Right ventricle myocardium superior (tissue), 1 donor: Measurements from ENCODE around the gene TRIM16. TPM values are rescaled to one million over a fixed set of nuclear protein-coding genes. Genes with fewer than 3 reads are reported as not detected.
"Not testable (repeated sequence)": the region's sequence is repeated elsewhere in the genome, so short reads cannot be mapped to it uniquely, and the experiment has no call there.

ENCODE experiments used
- ATAC-seq: fragments of 200-7000 bp; cut with Tn5 transposase; one replicate; pipeline ENCODE4 v1.9.1; 2020; ENCODE audit warnings: mild to moderate bottlenecking; ENCODE audit not compliant: poor library complexity
- DNase-seq: peaks from one replicate; pipeline ENCODE4 v3.0.0-alpha.2; 2020
- intact Hi-C: fragments of 100-400 bp; cut with DNase I; formaldehyde crosslinking; loops from one replicate; pipeline ENCODE4 v1.11.2; 2022
- total RNA-seq: library from RNA; stranded (reverse); fragmentation: NEBNext Ultra II Directional; extraction: Animal tissue kit (Norgen Biotek cat#: 25700); gene quantifications from one replicate; pipeline ENCODE4 v1.2.1, GENCODE V29; 2021
- donor health status: DM: no; HTN: yes; CAD: no; lungs with severe emphysema.

TRIM16 gene
- total RNA-seq, 1 donor from 2014 or later = 35.1 TPM

GRCh38 chr17:15629991-15630390 is 54.1 kb downstream of the TRIM16 start:
- DNase-seq, intact Hi-C loops, ATAC-seq: not testable (repeated sequence)

DNA sequence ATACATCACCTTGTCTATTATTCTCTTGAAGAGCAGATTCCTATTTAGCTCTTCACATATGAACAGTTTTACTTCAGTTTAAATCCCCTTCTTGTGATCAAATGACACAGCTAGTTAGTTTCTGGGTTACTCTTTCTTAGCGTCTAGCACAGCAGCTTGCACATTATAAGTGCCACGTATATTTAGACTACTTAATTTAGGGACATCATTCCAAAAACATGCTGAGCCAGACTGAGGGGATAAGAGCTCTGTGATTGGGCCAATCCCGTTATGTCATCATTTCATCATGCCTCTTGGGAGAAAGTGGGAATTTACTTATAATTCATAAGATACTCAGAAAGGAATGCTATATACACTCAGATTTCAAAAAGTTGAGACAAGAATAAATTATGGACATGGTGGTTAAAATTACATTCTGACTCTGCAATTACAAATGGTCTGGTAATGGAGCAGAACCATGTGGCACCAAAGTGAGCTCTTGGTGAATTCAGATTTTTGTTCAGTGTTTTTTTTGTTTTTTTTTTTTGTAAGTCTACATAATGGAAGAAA is 60.4 kb downstream of the TRIM16 start:
- ATAC-seq, DNase-seq, intact Hi-C loops: not testable (repeated sequence)

GRCh38 chr17:15623255-15623654 is 60.9 kb downstream of the TRIM16 start:
- ATAC-seq, intact Hi-C loops, DNase-seq: not testable (repeated sequence)

DNA sequence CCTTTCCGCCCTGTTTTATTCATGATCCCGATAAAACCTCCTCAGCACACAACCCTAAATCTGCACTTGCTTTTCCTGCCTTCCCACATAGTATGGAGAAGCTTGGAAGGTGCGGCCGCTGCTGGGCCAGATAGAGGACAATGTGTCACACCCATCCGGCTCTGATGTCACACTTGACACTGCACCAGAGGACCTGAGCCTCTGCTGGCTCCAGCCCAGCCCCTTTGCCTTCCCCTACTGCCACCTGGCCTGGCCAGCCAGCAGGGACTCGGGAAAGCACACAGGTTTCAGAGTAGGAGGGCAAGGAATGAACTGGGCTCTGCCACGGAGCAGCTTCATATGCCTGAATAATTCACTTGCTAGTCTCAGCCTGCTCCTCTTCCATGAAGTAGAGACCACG is 62.0 kb downstream of the TRIM16 start:
- DNase-seq, intact Hi-C loops, ATAC-seq: not testable (repeated sequence)

GRCh38 chr17:15619331-15620058 is 64.6 kb downstream of the TRIM16 start, which contains the start of gene FBXW10B:
Gene FBXW10B (minus strand): TSS chr17:15619704. CDS start chr17:15619512, 192 bp downstream.
- DNase-seq, intact Hi-C loops: not testable (repeated sequence)
- peak; percentile 84 for ATAC-seq

DNA sequence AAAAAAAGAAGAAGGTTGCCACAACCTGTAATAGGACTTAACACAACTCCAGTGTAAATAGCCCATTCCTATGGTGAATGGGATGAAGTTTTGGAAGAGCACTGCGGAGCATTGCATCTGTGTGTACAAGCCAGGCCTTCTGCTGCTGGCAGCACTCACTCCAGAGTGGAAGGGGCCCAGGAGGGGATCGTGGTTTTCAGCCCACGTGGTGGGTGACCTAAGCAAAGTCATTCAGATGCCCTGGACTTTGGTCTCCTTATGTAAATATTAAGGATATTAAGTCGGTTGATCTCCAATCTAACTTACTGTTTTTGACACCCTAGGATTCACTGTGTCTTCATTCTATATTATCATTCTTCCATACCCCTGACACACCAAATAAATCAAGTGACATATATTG is 67.3 kb downstream of the TRIM16 start:
- intact Hi-C loops, DNase-seq, ATAC-seq: not testable (repeated sequence)

DNA sequence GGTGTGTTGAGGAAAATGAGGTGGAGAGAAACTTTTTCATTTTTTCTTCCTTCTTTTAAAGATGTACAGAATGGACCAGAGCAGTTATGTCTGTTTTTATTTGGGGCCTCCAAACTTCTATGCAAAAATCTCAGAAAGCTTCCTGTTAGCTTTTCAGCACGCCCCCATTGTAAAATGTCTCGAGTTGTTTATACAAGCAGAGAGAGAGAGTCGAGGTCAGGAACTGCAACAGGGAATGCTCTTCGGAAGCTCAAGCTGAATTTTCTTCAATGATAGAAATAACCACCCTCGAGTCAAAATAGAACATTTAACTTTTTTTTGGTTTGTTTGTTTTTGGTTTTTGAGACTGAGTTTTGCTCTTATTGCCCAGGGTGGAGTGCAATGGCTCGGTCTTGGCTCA is 68.3 kb downstream of the TRIM16 start:
- DNase-seq, intact Hi-C loops: not testable (repeated sequence)

DNA sequence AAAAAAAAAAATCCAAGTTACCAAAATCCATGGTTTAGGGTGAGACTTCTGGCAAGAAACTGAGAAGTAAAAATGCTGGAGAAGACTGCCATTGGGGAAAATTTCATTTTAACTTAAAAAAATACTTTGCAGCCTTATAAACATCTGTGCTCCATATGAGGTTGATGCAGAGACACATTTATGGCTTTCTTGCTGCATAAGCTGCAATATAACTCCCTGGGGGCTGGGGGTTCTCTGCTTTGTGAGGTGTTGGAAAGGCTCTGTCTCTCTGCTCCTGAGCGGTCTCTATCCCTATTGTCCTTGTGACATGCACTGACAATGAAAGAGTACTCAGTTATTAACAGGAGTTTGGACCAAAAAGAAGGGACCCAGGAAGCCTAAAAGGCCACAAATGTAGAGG is 71.0 kb downstream of the TRIM16 start:
- intact Hi-C loops, ATAC-seq: not testable (repeated sequence)

More for the DNA sequence above, 68.3 kb downstream of the TRIM16 start:
- ATAC-seq = not testable (repeated sequence)

GRCh38 chr17:15592960-15593359 is 91.2 kb downstream of the TRIM16 start:
- DNase-seq, intact Hi-C loops, ATAC-seq: not testable (repeated sequence)

More for the DNA sequence above, 71.0 kb downstream of the TRIM16 start:
- not testable (repeated sequence) for DNase-seq

GRCh38 chr17:15591986-15592385 is 92.1 kb downstream of the TRIM16 start:
- DNase-seq, ATAC-seq, intact Hi-C loops: not testable (repeated sequence)

DNA sequence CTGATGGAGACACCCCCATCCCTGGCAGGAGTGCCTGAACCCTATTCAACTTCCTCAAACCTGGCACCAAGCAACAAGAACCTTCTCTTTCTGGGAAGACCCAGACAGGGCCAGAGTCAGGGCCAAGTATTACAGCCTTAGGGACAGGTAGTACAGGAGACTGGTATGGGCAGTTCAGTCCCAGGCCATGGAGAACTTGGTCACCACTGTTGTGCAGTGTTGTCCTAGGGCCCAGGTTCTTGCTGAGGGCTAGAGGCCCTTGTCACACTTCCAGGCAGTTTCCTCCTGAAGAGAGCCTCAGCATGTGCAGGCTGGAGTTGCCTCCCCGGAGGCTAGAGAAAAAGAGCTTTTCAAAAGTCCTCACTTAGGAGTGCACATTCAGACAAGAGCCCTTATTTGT is 93.3 kb downstream of the TRIM16 start:
- ATAC-seq, intact Hi-C loops, DNase-seq: not testable (repeated sequence)

DNA sequence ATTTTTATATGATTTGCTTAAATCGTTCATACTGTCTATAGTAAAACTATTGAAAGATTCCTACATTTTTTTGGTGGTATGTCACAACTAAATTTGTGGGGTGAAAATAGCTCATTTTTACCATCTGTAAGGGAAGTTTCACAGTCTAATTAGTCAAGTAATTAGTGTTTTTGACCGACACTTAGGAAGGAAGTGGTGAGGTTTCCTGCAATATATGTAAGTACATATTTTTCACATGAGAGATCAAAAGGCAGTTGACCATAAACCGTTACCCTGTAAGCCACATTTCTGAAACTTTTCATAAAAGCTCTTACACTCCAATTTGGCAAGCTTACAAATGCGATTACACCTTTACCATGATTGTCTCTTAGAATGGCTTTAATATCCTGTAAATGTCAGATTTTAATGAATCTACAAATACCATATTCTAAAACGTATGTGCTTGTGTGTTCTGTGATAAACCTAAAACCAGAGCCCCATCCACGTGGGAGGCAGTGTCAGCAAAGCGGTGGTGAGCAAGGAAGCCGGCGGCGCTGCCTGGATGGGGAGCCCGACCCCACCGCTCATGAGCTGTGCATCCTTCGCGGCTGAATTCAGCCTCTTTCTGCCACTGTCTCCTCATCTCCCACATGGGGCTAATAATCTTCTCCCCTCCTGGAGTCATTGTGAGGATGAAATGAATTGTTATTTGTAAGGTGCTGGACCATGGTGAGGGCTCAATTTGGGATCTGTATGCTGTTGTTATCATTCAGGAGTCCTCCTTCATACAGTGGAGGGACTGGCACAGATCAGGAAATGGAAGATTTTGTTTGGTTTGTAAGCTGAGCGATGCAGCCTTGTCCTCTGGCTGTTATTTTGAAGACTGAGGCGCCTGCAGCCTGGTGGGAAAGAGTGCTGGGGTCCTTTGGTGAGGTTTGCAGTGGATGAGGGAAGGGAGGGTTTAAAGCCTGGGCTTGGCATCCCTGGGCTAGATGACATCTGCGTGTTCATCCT is 94.3 kb downstream of the TRIM16 start:
- ATAC-seq, intact Hi-C loops, DNase-seq: not testable (repeated sequence)

- intact Hi-C loops, ATAC-seq, DNase-seq: not testable (repeated sequence)
Observed at GRCh38 chr17:15588017-15588416, 96.1 kb downstream of the TRIM16 start.

- intact Hi-C loops, ATAC-seq, DNase-seq: not testable (repeated sequence)
Observed at GRCh38 chr17:15583313-15583712, 100.8 kb downstream of the TRIM16 start.

- DNase-seq, ATAC-seq, intact Hi-C loops: not testable (repeated sequence)
Observed at GRCh38 chr17:15581462-15581861, 102.6 kb downstream of the TRIM16 start.
